ENCODE measurements around the gene DNAJC18.
"Not testable (repeated sequence)": the region's sequence is repeated elsewhere in the genome, so short reads cannot be mapped to it uniquely, and the experiment has no call there.

Gene DNAJC18

DNA sequence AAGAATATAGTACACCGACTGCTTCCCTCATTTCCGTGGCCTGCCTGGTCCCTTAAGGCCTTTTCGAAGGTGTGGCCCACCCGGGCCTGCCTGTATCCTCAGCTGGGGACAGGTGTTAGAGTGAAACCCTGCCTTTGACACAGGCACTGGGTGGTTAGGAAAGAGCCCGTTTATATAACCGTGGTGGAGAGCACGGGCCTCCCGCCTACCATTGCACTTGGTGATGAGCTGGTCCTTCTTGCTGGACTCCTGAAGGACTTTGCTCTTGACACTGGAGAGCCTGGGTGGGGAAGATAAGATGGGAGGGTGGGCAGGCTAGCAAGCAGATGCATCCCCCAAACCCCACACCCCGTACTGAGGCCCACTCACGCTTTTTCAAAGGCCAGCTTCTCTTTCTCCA, 37.8 kb downstream of the DNAJC18 start:
- no peak for DNase-seq

DNA sequence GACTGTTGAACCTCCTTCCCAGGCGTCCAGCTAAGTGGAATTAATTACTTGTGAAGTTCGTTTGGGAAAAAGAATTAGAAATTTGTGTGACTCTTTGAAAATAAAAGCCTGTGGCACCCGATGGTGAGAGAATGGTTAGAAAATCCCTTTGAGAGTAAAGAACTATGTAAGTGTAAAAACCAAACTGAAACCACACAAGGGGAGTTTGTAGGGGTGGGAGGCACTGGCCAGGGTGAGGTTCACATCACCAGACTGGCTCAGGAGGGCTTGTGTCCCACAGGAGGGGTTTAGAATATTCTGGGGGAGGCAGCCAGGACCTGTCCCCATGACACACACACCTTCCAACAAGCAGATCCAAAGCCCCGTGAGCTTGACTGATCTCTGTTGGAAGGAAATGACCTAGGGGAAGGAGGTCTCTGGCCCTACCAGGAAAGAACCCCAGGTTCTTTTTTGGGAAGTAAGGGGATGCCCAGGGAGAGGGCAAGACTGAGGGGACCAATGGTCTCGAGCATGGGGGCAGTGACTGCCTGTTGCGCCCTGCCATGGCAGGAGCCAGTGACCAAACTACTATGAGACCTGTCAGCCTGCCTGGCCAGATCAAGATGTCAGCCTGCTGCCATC, 39.7 kb downstream of the DNAJC18 start:
- DNase-seq, result no peak

DNA sequence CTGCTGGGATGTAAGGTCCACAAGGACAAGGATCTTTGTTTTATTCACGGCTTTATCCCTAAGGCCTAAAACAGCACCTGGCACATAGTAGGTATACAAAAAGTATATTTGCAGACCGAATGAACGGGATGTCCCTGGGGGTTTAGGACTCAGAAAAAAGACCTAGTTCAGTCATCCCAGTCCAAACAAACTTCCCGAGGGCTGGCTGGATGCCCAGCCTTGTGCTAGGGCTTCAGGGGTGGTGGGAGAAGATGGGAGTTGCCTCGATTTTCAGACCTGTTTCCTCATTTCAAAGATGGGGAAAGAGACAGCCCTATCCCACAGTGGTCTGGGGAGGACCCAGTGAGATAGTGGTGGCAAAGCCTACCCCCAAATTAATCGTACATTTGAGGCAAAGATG, 41.4 kb downstream of the DNAJC18 start:
- DNase-seq, result no peak

DNA sequence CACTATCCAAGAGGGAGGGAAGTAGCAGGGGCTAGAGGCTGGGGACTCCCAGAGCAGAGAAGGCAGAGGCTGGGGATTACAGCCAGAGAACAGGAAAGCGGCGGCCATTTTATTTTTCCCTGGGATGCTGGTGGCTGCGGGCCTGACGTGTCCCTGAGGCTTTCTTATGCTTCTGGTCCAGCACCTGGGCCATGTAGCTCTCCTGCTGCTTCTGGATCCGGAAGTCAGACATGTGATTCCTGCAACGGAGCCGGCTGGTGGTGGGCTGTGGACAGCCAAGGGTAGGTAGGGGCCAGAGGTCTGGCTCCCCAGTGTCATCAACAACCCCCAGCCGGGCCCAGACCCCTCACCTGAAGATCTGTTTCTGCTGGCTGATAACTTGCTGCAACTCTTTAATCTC, 42.6 kb downstream of the DNAJC18 start:
- DNase-seq, result no peak

DNA sequence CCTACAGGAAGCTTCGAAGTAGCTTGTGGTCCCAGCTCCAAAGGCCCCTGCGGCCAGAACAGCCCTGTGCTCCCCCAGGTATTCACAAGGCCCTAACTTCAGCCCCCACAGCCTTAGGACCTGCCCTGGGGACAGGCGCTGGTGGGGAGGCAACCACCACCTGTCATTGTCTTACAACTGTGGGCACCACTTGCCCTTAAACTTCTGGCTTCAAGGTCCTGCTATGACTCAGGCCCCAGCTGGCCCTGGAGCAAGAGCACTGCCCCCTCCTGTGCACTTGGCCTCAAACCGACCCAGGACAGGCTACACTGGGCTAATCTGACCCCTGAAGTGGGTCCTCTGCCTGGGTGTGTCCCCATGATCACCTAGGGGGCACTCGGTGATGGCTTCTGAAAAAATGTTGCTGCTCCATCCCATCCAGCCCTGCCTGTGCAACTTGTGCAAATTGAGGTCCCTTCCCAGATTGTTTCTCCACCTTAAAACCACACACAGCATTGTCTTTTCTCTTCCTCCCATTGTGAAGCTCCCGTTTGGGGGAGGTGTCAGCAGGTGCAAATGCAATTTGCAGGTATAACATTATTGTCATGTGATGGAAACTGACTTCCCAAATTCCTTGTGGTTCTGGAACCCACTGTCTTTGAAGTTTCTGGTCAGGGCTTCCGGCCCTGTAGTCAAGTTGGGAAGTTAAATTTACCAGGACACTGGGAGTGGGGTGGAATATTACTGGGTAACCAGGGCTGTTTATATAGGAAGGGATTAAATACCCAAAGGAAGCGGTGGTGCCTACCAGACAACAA, 43.3 kb downstream of the DNAJC18 start:
- DNase-seq, result no peak

DNA sequence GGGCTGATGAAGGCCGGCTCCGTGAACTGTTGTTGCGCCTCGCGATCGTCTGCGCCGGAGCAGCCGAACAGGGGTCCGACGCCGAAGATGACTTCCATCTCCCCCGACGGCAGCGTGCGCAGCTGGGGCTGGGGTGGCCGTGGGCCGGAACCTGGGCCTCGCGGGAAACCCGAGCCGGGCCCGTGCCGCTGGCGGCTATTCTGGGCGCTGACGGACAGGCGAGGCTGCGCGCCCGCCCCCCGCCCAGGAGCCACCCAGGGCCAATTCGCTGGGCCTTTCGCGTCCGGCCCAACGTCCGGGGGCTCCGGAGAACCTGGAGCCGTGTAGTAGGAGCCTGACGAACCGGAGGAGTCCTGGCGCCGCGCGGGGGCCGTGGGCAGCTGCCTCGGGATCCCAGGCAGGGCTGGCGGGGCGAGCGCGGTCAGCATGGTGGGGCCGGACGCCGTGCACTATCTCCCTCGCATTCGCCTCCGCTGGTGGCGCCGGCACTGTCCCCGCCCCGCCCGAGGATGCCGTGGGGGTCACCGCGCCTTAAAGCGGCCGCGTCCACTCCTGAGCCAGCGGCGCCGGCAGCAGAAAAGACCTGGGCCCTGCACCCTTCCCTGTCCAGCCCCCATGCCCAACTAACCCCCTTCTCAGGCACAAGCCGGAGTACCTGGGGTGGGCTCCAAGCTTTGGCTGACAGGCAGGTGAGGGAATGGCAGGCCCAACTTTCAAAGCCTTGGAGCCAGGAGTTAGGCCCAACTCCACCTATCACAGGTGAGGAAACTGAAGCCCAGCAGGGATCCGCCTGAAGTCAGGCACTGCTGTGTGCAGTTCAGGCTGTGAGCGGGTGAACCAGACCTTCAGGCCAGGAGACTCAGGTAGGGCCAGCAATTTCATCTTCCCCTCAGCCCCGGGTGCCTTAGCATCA, 44.4 kb downstream of the DNAJC18 start, which contains the start of gene PROB1:
Gene PROB1 (minus strand): TSS at position 451 of the 913 bp plus-strand sequence. CDS start 23 bp downstream, at position 428.
- no peak for DNase-seq

DNA sequence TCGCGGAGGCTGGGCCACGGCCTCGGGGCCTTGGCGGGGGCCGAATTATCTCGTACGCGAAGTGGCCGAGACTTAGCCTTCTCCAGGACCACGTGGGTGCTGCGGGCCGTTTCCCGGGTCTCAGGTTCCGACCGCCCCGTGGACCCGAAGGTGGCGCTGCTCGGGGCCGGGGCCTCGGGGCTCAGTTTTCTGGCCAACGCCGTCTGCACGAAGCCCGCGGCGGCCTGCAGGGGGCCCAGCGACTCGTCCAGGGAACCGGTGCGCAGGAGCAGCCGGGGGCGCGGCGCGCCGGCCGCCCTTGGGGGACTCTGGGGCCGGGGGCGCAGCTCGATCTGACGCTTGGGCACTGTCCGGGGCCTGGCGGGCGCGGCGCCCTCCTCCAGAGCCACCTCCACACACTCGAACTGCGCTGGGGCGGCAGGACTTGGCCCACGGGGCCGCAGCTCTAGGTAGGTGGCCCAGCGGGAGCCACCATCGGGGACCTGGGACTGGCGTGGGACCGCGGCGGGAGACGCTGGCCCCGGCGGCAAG, 45.1 kb downstream of the DNAJC18 start:
- DNase-seq, result peak; percentile 55 to 65

DNA sequence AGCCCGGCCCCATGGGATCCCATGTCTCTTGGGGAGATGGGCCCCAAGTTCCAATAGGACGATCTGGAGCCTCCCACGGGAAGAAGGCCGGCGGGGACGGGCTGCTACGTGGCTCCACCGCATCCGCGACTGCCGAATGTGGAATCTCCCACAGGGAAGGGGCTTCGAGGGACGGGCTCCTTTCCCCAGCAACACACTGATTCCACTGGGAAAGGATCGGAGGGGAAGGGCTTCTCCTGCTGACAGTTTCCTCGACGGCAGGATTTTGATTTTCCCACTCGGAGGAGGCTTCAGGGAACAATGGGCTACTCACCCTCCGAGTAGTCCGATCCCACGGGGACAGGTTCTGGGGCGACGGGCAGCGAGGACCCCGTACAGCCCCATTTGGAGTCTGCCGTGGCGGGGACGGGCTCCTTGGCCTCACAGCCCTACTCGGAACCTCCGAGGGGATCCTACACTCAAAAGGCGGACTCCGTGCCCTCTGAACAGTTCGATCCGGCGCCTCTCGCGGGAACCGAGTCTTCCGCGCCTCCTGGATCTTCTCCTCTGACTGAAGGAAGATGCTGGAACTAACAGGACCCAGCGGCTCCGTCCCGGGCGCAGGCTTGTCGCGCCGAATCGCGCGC, 45.7 kb downstream of the DNAJC18 start:
- DNase-seq, result no peak

DNA sequence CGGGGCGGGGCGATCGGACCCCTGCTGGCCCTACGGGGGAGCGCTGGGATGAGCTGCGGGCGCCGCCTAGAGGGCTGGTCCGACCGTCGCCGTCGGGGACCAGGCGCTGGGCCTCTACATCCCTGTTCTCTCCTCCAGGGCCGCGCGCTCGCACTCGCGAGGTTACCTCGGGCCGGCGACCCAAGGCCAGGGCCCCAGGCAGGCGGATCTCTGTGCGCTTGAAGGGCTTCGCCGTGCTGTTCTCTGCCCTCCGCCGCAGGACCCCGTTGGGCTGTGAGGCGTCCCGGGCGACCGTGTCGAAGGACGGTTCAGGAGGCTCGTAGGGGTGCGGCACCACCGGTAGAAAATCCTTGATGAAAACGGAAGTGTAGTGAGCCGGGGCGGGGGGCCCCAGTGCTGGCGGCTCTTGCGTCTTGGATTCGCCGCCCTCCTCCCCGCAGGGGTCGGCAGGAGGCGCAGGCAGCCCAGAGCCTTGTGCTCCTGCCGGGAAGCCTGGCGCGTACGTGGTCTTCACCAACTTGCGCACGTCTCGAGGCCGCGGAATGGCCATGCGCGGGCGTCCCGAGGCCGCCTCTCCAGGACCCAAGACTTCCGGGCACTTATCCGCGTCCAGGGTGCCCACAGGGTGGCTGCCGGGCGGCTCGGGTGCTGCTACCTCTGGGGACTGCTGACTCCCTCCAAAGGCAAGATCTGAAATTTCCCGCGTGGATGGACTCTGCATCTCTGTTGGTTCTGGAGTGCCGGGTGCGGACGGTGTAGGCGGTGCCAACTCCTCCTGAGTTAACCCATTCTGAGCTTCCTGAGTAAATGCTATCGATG, 46.4 kb downstream of the DNAJC18 start:
- peak; percentile 81 to 82 for DNase-seq

DNA sequence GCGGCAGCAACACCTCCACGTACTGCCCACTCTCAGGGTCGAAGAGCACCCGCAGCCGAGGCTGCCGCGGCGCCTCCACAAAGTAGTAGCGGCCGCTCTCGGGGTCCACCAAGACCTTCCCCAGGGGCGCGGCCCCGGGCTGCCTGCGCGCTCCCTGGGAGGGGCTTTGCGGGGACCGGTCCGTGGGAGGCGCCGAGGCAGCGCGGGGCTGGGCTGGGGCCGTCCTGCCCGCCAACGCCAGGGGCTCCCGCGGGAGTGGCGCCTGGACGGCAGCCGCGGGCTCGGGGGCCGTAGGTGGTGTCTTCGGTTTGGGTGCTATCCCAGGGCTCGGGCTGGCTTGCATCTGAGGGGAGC, 47.0 kb downstream of the DNAJC18 start:
- no peak for DNase-seq

DNA sequence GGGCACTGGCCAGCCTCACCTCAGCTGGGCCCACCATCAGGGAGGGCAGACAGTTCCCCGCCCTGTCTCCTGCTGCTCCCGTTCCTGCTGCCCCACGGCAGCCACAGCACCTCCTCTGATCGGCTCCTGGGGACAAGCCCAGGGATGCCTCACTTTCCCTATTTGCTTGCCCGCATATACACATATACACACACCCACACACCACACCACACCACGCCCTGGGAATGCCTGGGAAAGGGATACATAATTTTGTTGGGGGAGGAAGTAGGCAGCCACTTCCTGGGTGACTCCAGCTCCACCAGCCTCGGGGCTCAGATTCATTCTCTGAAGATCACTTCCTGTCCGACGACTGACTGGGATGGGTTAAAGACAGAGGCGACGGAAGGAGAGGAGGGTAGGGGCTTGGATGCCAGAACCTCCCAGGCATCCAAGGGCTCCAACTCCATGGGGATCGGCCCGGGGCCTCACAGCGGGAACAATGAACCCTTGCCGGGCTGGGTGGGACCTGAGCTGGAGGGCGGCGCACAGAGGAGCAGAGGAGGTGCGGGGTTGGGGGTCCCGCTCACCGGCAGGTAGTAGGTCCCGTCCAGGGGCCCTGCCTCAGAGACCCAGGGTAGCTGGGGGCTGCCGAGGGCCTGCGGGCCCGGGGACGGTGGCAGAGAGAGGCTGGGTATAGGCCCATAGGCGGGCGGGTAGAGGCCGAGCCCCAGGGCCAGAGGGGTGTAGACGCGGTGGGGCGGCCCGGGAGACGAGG, 47.6 kb downstream of the DNAJC18 start:
- no peak for DNase-seq

DNA sequence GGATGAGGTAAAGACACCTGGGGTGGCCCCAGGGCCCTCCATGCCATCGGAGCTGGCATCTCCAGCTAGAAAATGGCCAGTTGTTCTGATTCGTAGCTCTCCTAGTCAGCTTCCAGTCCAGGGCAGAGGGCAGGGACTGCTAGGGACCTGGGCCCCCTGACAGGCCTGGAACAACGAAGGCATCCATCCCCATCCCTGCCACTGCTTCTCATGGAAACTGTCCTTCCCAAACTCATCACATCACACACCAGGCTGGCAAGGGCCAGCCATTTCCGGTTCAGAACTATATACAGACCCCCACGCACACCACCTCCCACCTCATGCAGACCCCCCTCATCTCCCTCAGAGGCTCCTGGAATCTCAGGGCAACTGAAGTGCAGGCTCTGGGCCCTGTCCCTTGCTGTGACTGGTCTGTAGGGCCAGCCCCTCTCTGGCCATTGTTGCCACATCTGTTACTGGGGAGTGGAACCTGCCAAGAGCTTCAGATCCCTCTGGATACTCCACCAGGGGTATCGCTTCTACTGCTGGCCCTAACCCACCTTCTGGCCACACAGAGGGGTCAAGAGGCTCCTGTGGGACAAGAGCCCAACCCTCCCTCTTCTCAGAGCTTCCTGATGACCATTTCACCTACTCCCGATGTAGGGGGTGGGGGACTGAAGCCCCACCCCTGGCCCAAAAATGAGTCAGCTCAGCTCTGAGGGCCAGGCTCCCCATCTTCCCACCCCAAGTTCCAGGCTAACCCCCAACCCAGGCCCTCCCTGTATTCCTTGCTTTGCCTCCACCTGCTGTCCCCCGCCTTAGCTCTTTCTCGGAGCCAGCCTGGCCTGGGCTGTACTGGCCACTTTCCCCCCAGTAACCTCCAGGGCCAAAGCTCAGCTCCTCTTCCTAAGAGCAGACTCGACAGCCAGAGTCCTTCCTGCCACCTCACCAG, 48.4 kb downstream of the DNAJC18 start:
- no peak for DNase-seq

DNA sequence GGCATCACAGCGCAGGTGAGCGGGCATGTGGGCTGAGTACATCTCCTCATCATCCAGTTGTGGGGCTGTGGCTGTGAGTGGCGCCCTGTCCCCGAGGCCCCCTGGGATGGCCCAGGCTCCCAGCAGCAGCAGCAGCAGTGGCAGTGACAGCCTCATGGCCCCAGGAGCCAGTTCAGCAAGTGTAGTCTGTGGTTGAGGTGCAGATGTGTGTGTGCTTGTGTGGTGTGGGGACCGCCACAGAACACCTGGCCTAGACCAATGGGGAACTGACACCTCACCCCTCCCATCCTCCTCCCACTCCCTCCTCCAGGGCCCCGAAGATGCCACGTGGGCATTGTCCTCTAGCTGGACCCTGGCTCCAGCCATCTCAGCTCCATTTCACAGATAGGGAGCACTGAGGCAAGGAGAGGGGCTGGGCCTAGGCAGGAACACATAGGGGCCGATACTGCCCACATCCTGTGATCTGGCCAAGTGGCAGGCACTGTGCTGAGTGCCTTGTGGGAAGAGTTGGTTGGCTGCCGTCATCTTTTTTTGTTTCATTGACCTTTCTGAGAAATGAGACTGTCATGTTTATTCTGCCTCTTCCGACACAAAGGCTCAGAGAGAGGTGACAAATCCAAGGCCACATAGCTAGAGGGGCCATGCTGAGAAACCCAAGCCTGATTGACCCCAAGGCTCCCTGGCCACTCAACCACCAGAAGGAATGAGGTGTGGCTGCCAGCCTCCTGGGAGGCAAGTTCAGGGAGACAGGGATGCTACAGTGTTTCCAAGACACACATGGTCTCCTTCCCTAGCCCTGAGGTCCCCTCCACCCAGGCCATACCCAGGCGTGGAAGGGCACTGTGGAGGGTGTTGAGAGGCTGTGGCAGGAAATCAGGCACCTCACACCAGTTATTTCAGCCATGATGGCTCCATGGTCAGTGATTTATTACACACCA, 49.4 kb downstream of the DNAJC18 start, which contains the start of gene MZB1:
Gene MZB1 (minus strand): TSS at position 213 of the 938 bp plus-strand sequence. CDS start 57 bp downstream, at position 156.
- peak; percentile 76 to 85 for DNase-seq

DNA sequence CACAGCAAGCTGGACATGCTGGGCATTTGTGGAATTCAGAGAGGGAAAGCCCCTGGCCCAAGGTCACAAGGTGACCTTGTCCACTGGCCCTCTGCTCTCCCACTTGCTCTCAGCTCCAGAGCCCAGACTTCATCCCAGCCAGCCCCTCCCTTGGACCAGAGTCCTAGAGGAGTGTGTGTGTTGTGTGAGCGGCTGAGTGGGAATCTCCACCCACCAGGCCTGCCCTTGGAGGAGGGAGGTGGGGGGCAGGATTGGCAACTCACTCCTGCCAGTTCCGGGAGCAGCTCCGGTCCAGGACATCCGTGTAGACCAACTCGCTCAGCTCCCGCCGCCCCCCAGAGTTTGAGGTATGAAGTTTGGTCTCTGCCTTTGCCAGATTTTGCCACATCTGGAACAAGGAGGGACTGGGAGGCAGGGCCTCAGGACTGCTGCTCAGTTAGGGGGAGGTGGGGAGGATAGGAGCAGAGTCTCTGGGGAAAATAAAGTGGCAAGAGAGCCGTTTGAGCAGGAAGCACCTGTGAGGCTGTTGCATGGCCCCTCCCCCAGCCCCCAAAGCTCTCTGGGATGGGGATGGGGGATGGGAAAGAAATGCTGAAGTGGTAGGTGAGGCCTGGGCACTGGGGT, 51.0 kb downstream of the DNAJC18 start:
- DNase-seq, result peak in 1 of 2 donors; percentile 68

DNA sequence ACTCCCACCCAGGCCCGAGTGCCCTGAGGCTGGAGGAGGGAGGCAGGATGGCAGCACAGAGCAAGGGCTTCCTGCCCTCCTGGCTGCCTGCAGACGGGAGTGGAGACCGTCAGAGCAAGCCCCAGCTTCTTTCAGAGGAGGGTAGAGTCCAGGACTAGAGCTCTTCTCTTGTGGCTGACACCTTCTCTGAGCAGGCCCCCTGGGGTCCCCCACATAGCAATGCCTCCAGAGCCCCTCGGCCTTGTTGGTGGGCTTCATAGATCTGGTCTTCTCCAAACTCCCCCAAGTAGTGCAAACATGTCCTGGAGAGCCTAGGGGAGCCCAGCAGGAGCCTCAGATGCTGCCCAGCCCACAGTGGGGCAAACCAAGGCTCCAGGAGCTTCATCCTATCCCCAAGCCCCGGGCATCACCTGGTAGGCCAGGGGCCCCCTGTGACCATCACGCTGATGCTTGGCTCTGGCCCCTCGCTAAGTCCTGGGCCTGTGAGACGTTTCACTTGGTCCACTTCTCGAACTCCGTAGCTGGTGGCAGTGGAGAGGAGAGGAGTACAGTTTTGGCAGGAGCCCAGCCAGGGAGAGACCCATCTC, 51.6 kb downstream of the DNAJC18 start:
- DNase-seq, result no peak

DNA sequence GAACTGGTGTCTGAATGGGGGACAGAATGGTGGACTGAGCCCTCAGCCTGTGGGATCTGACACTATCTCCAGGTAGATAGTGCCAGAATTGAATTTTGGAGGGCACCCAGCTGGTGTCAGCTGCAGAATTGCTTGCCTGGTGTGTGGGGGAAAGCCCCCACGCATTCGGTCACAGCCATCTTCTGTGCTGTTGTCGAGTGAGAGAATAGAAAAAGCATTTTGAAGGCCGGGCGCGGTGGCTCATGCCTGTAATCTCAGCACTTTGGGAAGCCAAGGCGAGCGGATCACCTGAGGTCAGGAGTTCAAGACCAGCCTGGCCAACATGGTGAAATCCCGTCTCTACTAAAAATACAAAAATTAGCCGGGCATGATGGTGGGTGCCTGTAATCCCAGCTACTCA, 52.4 kb downstream of the DNAJC18 start:
- not testable (repeated sequence) for DNase-seq

DNA sequence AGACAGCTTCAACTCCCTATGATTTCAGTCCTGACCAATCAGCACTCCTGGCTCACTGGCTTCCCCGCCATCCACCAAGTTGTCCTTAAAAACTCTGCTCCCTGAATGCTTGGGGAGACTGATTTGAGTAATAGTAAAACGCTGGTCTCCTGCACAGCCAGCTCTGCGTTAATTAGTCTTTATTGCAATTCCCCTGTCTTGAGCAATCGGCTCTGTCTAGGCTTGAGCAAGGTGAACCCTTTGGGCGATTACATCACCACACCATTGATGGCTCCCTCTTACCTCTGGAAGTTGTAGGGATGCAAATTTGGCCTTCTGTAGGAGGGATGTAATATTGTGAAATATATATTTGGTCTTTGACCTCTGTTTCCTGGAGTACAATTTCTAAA, 53.3 kb downstream of the DNAJC18 start:
- DNase-seq, result no peak

All from CD4-positive, alpha-beta T cell treated with Interleukin-1 beta for 1 hour (primary cell).